PC-3 (cell line): ENCODE data around the gene IL7R. TPM values are rescaled to one million over a fixed set of nuclear protein-coding genes. Genes with fewer than 3 reads are reported as not detected.
A peak's percentile ranks its signal among the peaks of the same experiment; 100 is the strongest.

Experiments
- ATAC-seq: fragments of 200-7000 bp; cut with Tn5 transposase; 2 replicates; pipeline ENCODE4 v1.9.1; 2020; ENCODE audit warnings: mild to moderate bottlenecking, moderate library complexity
- BruUV-seq: library from RNA; stranded (reverse); fragments of 400-500 nt; replicated peaks from 2 replicates; lab custom pipeline; 2021; lab: Mats Ljungman, UMichigan
- CTCF ChIA-PET: fragments of 300-600 bp; sonication (Branson Sonifier 250); formaldehyde crosslinking; loops from one replicate; lab custom pipeline; 2022; ENCODE audit warnings: antibody characterized with exemption; lab: Charles Lee
- POLR2A ChIA-PET: fragments of 300-600 bp; sonication (Branson Sonifier 250); formaldehyde crosslinking; loops from one replicate; lab custom pipeline; 2022; ENCODE audit warnings: antibody characterized with exemption; ENCODE audit not compliant: unreplicated experiment; lab: Charles Lee
- DNase-seq: peaks from one replicate; pipeline ENCODE4 v3.0.0-alpha.2; 2015
- H2AFZ ChIP-seq: fragments of 300-600 bp; sonication (generic); 2 replicates; pipeline ENCODE4 v1.6.0; 2016; ENCODE audit warnings: antibody characterized with exemption, low read length
- H3F3A ChIP-seq: fragments of 300-600 bp; sonication (generic); one replicate; pipeline ENCODE4 v1.6.0; 2017; ENCODE audit warnings: antibody characterized with exemption, low read length, control low read depth, mild to moderate bottlenecking; ENCODE audit not compliant: unreplicated experiment
- H3K27ac ChIP-seq: fragments of 300-600 bp; sonication (generic); 2 replicates; pipeline ENCODE4 v1.5.1; 2016; ENCODE audit warnings: mild to moderate bottlenecking, low read length
- H3K27me3 ChIP-seq: fragments of 300-600 bp; sonication (generic); 2 replicates; pipeline ENCODE4 v1.6.1; 2016; ENCODE audit warnings: low read length, mixed read lengths
- H3K36me3 ChIP-seq: fragments of 300-600 bp; sonication (generic); 2 replicates; pipeline ENCODE4 v1.6.1; 2016; ENCODE audit warnings: low read depth, mixed run types, low read length, mixed read lengths
- H3K4me1 ChIP-seq: fragments of 300-600 bp; sonication (generic); 2 replicates; pipeline ENCODE4 v1.5.1; 2016; ENCODE audit warnings: low read length; ENCODE audit not compliant: insufficient read depth
- H3K4me2 ChIP-seq: fragments of 300-600 bp; sonication (generic); 2 replicates; pipeline ENCODE4 v1.6.0; 2016; ENCODE audit warnings: low read length
- H3K4me3 ChIP-seq: fragments of 300-600 bp; sonication (generic); 2 replicates; pipeline ENCODE4 v1.5.1; 2016; ENCODE audit warnings: mild to moderate bottlenecking, low read length, mixed read lengths
- H3K79me2 ChIP-seq: fragments of 300-600 bp; sonication (generic); 2 replicates; pipeline ENCODE4 v1.6.1; 2017; ENCODE audit warnings: low read length, mixed read lengths
- H3K9ac ChIP-seq: fragments of 300-600 bp; sonication (generic); 2 replicates; pipeline ENCODE4 v1.6.0; 2016; ENCODE audit warnings: mild to moderate bottlenecking, low read length
- H3K9me2 ChIP-seq: fragments of 300-600 bp; sonication (generic); replicated peaks from 2 replicates; pipeline ENCODE4 v1.6.1; 2016; ENCODE audit warnings: mixed run types, low read length, mixed read lengths
- H3K9me3 ChIP-seq: fragments of 300-600 bp; sonication (generic); 2 replicates; pipeline ENCODE4 v1.6.1; 2016; ENCODE audit warnings: low read length, mixed read lengths
- H4K20me1 ChIP-seq: fragments of 300-600 bp; sonication (generic); 2 replicates; pipeline ENCODE4 v1.6.1; 2016; ENCODE audit warnings: low read length, mixed read lengths
- CTCF ChIP-seq: fragments of 300-600 bp; sonication (generic); conservative IDR thresholded peaks from 2 replicates; pipeline ENCODE4 v1.5.1; 2017; ENCODE audit warnings: antibody characterized with exemption, low read depth, mild to moderate bottlenecking, low read length
- EZH2 ChIP-seq: fragments of 300-600 bp; sonication (generic); IDR thresholded peaks from one replicate; pipeline ENCODE4 v1.6.1; 2017; ENCODE audit warnings: antibody characterized with exemption, mild to moderate bottlenecking, low read length; ENCODE audit not compliant: unreplicated experiment
- EZH2phosphoT487 ChIP-seq: fragments of 300-600 bp; sonication (generic); IDR thresholded peaks from 2 replicates; pipeline ENCODE4 v1.6.1; 2018; ENCODE audit warnings: mild to moderate bottlenecking, antibody characterized with exemption, low read length, borderline replicate concordance
- intact Hi-C: fragments of 100-400 bp; cut with micrococcal nuclease; formaldehyde crosslinking; loops from 2 replicates; pipeline ENCODE4 v1.9.0; 2023
- total RNA-seq: library from RNA; depleted of rRNA; stranded (reverse); fragments of >200 nt; gene quantifications from 2 replicates; pipeline ENCODE4 v1.2.3, GENCODE V29; 2014

Gene IL7R
- total RNA-seq, 1 experiment from 2014 or later, result 7.4 TPM

DNA sequence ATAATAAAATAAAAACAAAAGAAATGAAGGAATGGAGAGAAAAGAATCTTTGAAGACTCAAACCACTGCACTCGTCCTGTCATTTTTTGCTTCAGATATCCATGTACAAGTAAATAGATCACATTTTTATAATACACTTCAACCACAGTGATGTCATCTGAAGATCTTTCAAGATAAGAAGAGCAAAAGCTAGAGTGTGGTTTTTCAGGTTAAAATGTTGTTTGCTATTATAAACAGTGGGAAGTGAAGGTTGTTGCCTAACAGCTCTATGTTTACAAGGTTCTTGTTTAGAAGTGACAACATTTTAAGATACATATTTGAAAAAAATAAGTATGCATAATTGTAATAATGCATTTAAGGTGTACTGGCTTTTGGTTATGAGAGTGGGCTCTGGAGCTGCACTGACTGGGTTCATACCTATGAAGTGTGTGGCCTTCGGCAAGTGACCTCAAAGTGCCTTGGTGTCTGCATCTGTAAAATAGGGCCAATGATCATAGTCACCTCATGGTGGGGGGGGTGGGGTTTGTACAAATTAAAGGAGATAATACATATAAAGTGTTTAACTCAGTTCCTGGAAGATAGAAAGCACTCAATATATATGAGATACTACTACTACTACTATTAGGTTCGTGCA is 45.5 kb upstream of the IL7R start:
- H3K27ac ChIP-seq, result no peak overlapping the region
- H3K9me2 ChIP-seq, result no peaks in the 10 kb centered on the region
- H4K20me1 ChIP-seq, result no peaks in the 10 kb centered on the region
- no peaks in the 10 kb centered on the region for H3K36me3 ChIP-seq
- peak; percentile 81 for DNase-seq
- no peak overlapping the region for H3K4me2 ChIP-seq
- H3K79me2 ChIP-seq, result no peaks in the 10 kb centered on the region
- H3K9ac ChIP-seq, result no peak overlapping the region
- POLR2A ChIA-PET, result no interaction called here
- BruUV-seq, result no TSS peak
- intact Hi-C loops, result no loop called here
- H3K4me1 ChIP-seq, result peaks cover 12% of the 10 kb centered on the region
- CTCF ChIA-PET, result no interaction called here
- no peak overlapping the region for H2AFZ ChIP-seq
- no peaks in the 10 kb centered on the region for H3F3A ChIP-seq
- peak; percentile 49 for ATAC-seq
- TF ChIP-seq CTCF (no peak), EZH2 (no peak), EZH2phosphoT487 (no peak)
- no peaks in the 10 kb centered on the region for H3K27me3 ChIP-seq
- H3K9me3 ChIP-seq, result no peaks in the 10 kb centered on the region
- H3K4me3 ChIP-seq, result no peak overlapping the region

- Histone ChIP-seq H2AFZ (no peak overlapping the region), H3K27me3 (no peaks in the 10 kb centered on the region), H3K4me1 (peaks cover 12% of the 10 kb centered on the region), H3K27ac (no peak overlapping the region), H3K9ac (no peak overlapping the region), H3K79me2 (no peaks in the 10 kb centered on the region), H3K9me2 (no peaks in the 10 kb centered on the region), H3K36me3 (no peaks in the 10 kb centered on the region), H3K9me3 (no peaks in the 10 kb centered on the region), H3K4me3 (no peak overlapping the region), H4K20me1 (no peaks in the 10 kb centered on the region), H3F3A (no peaks in the 10 kb centered on the region), H3K4me2 (no peak overlapping the region)
- DNase-seq, result no peak
- POLR2A ChIA-PET, result no interaction called here
- CTCF ChIA-PET, result interaction anchor here (0.6 kb wide), 1 partner anchor 36 kb away, joined by 3 read pairs; no protein-coding TSS in a partner anchor
- intact Hi-C loops, result no loop called here
- ATAC-seq, result no peak
- BruUV-seq, result no TSS peak
- TF ChIP-seq CTCF, result no peak
These were observed 43.2 kb upstream of the IL7R start for GRCh38 chr5:35813521-35813920.

DNA sequence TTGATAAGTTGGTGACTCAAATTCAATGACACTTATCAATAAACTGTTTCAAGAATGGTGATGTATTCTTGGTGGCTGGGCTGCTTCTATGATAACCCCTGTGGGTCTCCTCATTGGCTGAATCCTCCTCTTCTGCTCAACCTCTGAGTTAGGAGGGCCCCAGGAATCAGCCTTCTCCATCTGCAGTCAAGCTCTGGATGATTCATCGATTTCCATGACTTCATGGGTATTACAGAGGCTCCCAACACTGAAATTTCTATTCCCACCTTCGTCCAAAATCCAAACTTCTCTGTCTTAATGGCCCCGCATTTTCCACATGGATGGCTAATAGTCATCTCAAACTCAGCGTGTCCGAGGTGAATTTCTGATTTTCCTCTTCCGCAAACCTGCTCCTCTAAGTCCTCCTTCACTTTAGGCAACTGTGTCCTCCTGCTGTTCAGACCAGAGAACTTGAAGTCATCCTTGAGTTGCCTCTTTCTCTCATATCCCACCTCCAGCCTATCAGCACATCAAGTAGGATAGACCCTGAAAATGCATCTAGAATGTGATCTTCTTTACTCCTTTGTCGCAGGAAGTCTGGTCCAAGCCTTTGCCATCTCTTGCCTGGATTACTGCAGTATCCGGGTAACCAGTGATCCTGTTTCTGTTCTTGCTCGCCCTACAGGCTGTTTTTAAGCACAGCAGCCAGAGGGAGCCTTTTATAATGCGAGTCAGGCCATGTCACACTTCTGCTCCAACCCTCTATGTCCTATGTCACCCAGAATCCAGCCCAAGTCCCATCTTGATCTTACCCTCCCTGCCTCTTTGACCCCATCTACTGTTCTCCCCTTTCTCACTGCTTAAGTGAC is 41.4 kb upstream of the IL7R start:
- no peak overlapping the region for H3K4me2 ChIP-seq
- POLR2A ChIA-PET, result no interaction called here
- H2AFZ ChIP-seq, result no peak overlapping the region
- DNase-seq (peak; percentile 74), ATAC-seq (peak; percentile 61; the same call in 1 of the 2 replicates)
- H3K9me3 ChIP-seq, result no peaks in the 10 kb centered on the region
- H3K27ac ChIP-seq, result no peak overlapping the region
- CTCF ChIA-PET, result no interaction called here
- H3K27me3 ChIP-seq, result no peaks in the 10 kb centered on the region
- H3F3A ChIP-seq, result no peaks in the 10 kb centered on the region
- peaks cover 12% of the 10 kb centered on the region for H3K4me1 ChIP-seq
- no TSS peak for BruUV-seq
- H3K36me3 ChIP-seq, result no peaks in the 10 kb centered on the region
- H3K9ac ChIP-seq, result no peak overlapping the region
- no peaks in the 10 kb centered on the region for H4K20me1 ChIP-seq
- TF ChIP-seq EZH2phosphoT487 (no peak), CTCF (peak; percentile 85), EZH2 (no peak)
- H3K9me2 ChIP-seq, result no peaks in the 10 kb centered on the region
- H3K4me3 ChIP-seq, result no peak overlapping the region
- no peaks in the 10 kb centered on the region for H3K79me2 ChIP-seq
- intact Hi-C loops, result no loop called here
